Naive thymus-derived CD4-positive, alpha-beta T cell (primary cell): ENCODE measurements around the gene MSMO1. TPM values are rescaled to one million over a fixed set of nuclear protein-coding genes. Genes with fewer than 3 reads are reported as not detected.

Experiments used
- ATAC-seq: fragments of 150-1000 bp; cut with Tn5 transposase; 2 replicates; pipeline ENCODE4 v1.10.0; 2021; ENCODE audit warnings: mild to moderate bottlenecking, moderate library complexity
- CTCF ChIA-PET: fragments of 350-600 bp; sonication (Branson Sonifier 250); formaldehyde crosslinking; loops from one replicate; lab custom pipeline; 2021; ENCODE audit warnings: antibody characterized with exemption; lab: Charles Lee
- POLR2A ChIA-PET: fragments of 350-600 bp; sonication (Branson Sonifier 250); formaldehyde crosslinking; loops from one replicate; lab custom pipeline; 2021; ENCODE audit warnings: antibody characterized with exemption, inconsistent platforms; lab: Charles Lee
- DNase-seq, 9 donors: peaks; one replicate each; pipeline versions ENCODE4 v3.0.0 to v3.0.0-alpha.2; 2020 to 2022; ENCODE audit warnings: mixed read lengths in 1 of 9
- H3K27ac ChIP-seq: one replicate; pipeline ENCODE4 v1.7.0; 2013; ENCODE audit warnings: mild to moderate bottlenecking, low read depth, low read length, moderate library complexity
- H3K27me3 ChIP-seq, 2 donors: one replicate each; pipeline ENCODE4 v1.7.0; 2013; ENCODE audit warnings: low read length in 2 of 2, mild to moderate bottlenecking in 2 of 2, moderate library complexity in 2 of 2; ENCODE audit not compliant: control insufficient read depth in 2 of 2, insufficient read depth in 2 of 2
- H3K36me3 ChIP-seq, 3 experiments: 1 replicate in 2 of 3; 2 replicates in 1 of 3; pipeline ENCODE4 v1.7.0; 2013; ENCODE audit warnings: low read length in 3 of 3, mild to moderate bottlenecking in 3 of 3, moderate library complexity in 1 of 3; ENCODE audit not compliant: insufficient read depth in 3 of 3, control insufficient read depth in 2 of 3
- H3K4me1 ChIP-seq, 2 donors: one replicate each; pipeline ENCODE4 v1.7.0; 2013; ENCODE audit warnings: low read length in 2 of 2, mild to moderate bottlenecking in 2 of 2, moderate library complexity in 1 of 2; ENCODE audit not compliant: control insufficient read depth in 2 of 2, insufficient read depth in 2 of 2
- H3K4me3 ChIP-seq: 2 replicates; pipeline ENCODE4 v1.7.0; 2013; ENCODE audit warnings: mild to moderate bottlenecking, low read length
- H3K9me3 ChIP-seq, 3 experiments: 1 replicate in 2 of 3; 2 replicates in 1 of 3; pipeline ENCODE4 v1.7.0; 2013; ENCODE audit warnings: low read length in 3 of 3; ENCODE audit not compliant: control insufficient read depth in 2 of 3
- H3K27ac Mint-ChIP-seq, 9 donors: one replicate each; pipeline ENCODE4 v1.8.0; 2020 to 2022; ENCODE audit warnings: mixed read lengths in 9 of 9, mild to moderate bottlenecking in 8 of 9, moderate library complexity in 5 of 9, inconsistent platforms in 2 of 9
- H3K27me3 Mint-ChIP-seq, 5 donors: one replicate each; pipeline ENCODE4 v1.8.0; 2021 to 2022; ENCODE audit warnings: mixed read lengths in 5 of 5, mild to moderate bottlenecking in 1 of 5
- H3K36me3 Mint-ChIP-seq, 5 donors: one replicate each; pipeline ENCODE4 v1.8.0; 2020 to 2022; ENCODE audit warnings: mixed read lengths in 5 of 5, mild to moderate bottlenecking in 3 of 5, inconsistent platforms in 1 of 5
- H3K4me1 Mint-ChIP-seq, 7 donors: one replicate each; pipeline ENCODE4 v1.8.0; 2020 to 2022; ENCODE audit warnings: mixed read lengths in 7 of 7, mild to moderate bottlenecking in 3 of 7, inconsistent platforms in 1 of 7
- H3K4me3 Mint-ChIP-seq, 10 donors: one replicate each; pipeline ENCODE4 v1.8.0; 2020 to 2022; ENCODE audit warnings: mild to moderate bottlenecking in 10 of 10, mixed read lengths in 10 of 10, moderate library complexity in 6 of 10, inconsistent platforms in 2 of 10
- H3K9me3 Mint-ChIP-seq, 11 donors: one replicate each; pipeline ENCODE4 v1.8.0; 2020 to 2022; ENCODE audit warnings: mixed read lengths in 11 of 11, mild to moderate bottlenecking in 4 of 11, inconsistent platforms in 1 of 11, moderate library complexity in 1 of 11
- intact Hi-C, 2 donors: fragments of 100-400 bp; cut with micrococcal nuclease; formaldehyde crosslinking; loops; one replicate each; pipeline ENCODE4 v1.15.1; 2023
- polyA plus RNA-seq, 2 donors: library from polyadenylated mRNA; unstranded; fragments of 300-500 nt; fragmentation: Illumina TruSeq; gene quantifications; one replicate each; pipeline ENCODE4 v1.2.3, GENCODE V29; 2021
- total RNA-seq, 6 experiments: library from RNA in 5 of 6; stranded (reverse) in 5 of 6; gene quantifications; 1 replicate in 5 of 6; 2 replicates in 1 of 6; pipeline ENCODE4 v1.2.3 and lab custom pipeline; 2021 to 2026

MSMO1 gene
- total and polyA plus RNA-seq, 7 experiments from 2014 or later: 9.6 to 37.9 (median 22.8) TPM

- Mint-ChIP-seq H3K36me3 (peaks cover 0 to 31% (median 16%) of the 10 kb centered on the region in 5 donors), H3K4me3 (peak overlapping the region in 2 of 10 donors; percentile 3 to 70), H3K27me3 (no peaks in the 10 kb centered on the region), H3K9me3 (peaks cover 0 to 9% (median 0%) of the 10 kb centered on the region in 11 donors), H3K27ac (peak overlapping the region in 4 of 9 donors; percentile 1 to 54 (median 20)), H3K4me1 (peaks cover 21 to 61% (median 49%) of the 10 kb centered on the region in 7 donors)
- ChIA-PET POLR2A (no interaction called here), CTCF (no interaction called here)
- ATAC-seq (no peak), DNase-seq (no peak)
- intact Hi-C loops: no loop called here
- peaks cover 0 to 4% of the 10 kb centered on the region in 2 donors for H3K4me1 ChIP-seq
- H3K4me3 ChIP-seq: no peak overlapping the region
- H3K27me3 ChIP-seq: no peaks in the 10 kb centered on the region
- H3K36me3 ChIP-seq: no peaks in the 10 kb centered on the region
- no peak overlapping the region for H3K27ac ChIP-seq
- no peaks in the 10 kb centered on the region for H3K9me3 ChIP-seq
Measured at GRCh38 chr4:165288639-165289422, 38.6 kb upstream of the MSMO1 start.

DNA sequence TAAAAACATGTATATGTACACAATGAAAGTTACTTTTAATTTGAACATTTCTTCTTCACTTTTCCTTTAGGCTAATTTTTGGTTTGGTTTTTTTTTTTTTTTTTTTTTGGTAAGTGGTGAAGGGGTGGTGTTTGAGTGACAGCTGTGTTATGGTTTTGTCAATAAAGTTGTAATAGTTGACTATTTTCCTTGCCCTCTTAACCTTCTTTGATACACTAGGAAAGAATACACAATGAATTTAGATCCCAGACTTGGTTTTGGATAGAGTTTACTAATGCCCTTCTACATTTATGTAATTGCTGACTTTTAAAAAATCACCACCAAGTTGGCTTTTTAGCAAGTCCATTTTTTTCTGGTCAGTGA lies 38.1 kb upstream of the MSMO1 start:
- intact Hi-C loops: no loop called here
- Histone ChIP-seq H3K4me3 (no peak overlapping the region), H3K9me3 (no peaks in the 10 kb centered on the region), H3K27me3 (no peaks in the 10 kb centered on the region), H3K4me1 (peaks cover 0 to 10% of the 10 kb centered on the region in 2 donors), H3K27ac (no peak overlapping the region), H3K36me3 (no peaks in the 10 kb centered on the region)
- Mint-ChIP-seq H3K27ac (no peak overlapping the region), H3K27me3 (no peaks in the 10 kb centered on the region), H3K9me3 (peaks cover 0 to 6% (median 0%) of the 10 kb centered on the region in 11 donors), H3K4me1 (peaks cover 25 to 66% (median 55%) of the 10 kb centered on the region in 7 donors), H3K4me3 (peak overlapping the region in 2 of 10 donors; percentile 2 to 14), H3K36me3 (peaks cover 0 to 26% (median 12%) of the 10 kb centered on the region in 5 donors)
- DNase-seq: no peak
- POLR2A ChIA-PET: no interaction called here
- CTCF ChIA-PET: interaction anchor here (0.7 kb wide), 1 partner anchor 1129 kb away, joined by 4 read pairs; no protein-coding TSS in a partner anchor
- ATAC-seq: no peak

- DNase-seq (no peak), ATAC-seq (no peak)
- Histone ChIP-seq H3K4me3 (no peak overlapping the region), H3K27ac (no peak overlapping the region), H3K36me3 (peaks cover 0 to 7% (median 4%) of the 10 kb centered on the region in 3 experiments), H3K9me3 (no peaks in the 10 kb centered on the region), H3K27me3 (no peaks in the 10 kb centered on the region), H3K4me1 (peaks cover 0 to 18% of the 10 kb centered on the region in 2 donors)
- ChIA-PET POLR2A (no interaction called here), CTCF (interaction anchor here (0.6 kb wide), 1 partner anchor 120 kb away, joined by 3 read pairs; no protein-coding TSS in a partner anchor)
- H3K27ac Mint-ChIP-seq: peak overlapping the region in 1 of 9 donors; percentile 14
- H3K9me3 Mint-ChIP-seq: no peaks in the 10 kb centered on the region
- H3K36me3 Mint-ChIP-seq: peaks cover 5 to 22% (median 11%) of the 10 kb centered on the region in 5 donors
- H3K4me3 Mint-ChIP-seq: no peak overlapping the region
- H3K4me1 Mint-ChIP-seq: peaks cover 28 to 50% (median 42%) of the 10 kb centered on the region in 7 donors
- no peaks in the 10 kb centered on the region for H3K27me3 Mint-ChIP-seq
- intact Hi-C loops: no loop called here
Measured at GRCh38 chr4:165293061-165293460, 34.4 kb upstream of the MSMO1 start.

DNA sequence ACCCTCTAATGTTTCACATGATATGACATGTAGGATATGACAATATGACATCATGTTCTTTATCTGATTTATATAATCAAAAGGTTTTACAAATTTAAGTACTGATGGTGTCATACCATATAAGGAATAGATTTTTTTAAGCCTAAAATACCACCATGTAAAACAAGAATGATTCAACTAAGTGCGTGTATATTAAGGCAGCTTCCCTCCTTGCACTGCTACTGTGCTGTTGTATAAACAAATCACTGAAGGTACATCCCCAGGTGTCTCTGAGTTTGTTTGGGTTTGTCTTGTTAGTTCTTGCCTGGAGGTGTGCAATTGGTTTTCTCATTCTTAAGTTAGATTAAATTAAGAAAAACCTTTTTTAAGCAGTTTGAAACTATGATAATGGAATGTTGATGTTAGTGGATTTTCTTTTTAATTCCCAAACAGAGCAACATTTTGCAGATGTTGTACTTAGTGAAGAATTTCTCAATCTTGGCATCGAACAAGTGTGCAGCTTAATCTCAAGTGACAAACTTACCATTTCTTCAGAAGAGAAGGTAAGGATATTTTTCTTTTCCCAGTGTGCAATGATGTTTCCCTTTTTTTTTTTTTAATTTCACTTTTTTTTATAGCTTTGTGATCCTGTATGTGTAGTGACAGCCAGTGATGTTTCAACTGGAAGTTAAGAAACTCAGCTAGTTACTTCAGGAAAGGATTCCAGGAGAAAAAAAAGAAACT lies 33.4 kb upstream of the MSMO1 start:
- CTCF ChIA-PET: interaction anchor here (0.7 kb wide), 1 partner anchor 17 kb away, joined by 3 read pairs; no protein-coding TSS in a partner anchor
- intact Hi-C loops: loop anchor here in 1 of 2 donors (1.0 to 2.0 kb wide), 3 partner anchors 19 to 87 kb away; partner anchors contain the start of genes KLHL2 and MSMO1

DNA sequence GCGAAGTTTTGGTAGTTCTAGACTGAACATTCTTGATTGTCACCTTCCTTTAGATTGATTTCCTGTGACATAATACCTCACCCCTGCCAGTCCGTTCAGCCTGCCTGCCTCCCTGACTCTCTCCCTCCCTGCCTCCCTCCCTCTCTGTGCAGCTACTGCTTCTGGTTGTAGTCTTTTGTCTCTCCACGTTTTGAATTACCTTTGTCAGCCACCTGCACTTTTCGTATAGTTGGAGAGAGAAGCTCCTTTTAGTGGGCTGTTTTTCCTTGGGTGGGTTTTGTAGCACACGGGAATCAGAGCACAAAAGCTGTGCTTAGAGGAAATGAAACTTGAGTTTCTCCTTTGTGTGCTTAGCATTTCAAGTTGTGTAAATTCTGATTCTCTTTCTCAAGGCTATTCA lies 32.6 kb upstream of the MSMO1 start:
- peaks cover 10 to 32% (median 20%) of the 10 kb centered on the region in 5 donors for H3K36me3 Mint-ChIP-seq
- Histone ChIP-seq H3K36me3 (peaks cover 0 to 7% (median 4%) of the 10 kb centered on the region in 3 experiments), H3K9me3 (no peaks in the 10 kb centered on the region), H3K4me3 (no peak overlapping the region), H3K4me1 (peaks cover 0 to 15% of the 10 kb centered on the region in 2 donors), H3K27ac (peak overlapping the region; percentile 49), H3K27me3 (no peaks in the 10 kb centered on the region)
- ChIA-PET POLR2A (interaction anchor here (1.1 kb wide), 1 partner anchor 32 kb away, joined by 4 read pairs; the partner anchor contains the start of gene MSMO1), CTCF (interaction anchor here (0.7 kb wide), 1 partner anchor 16 kb away, joined by 3 read pairs; no protein-coding TSS in a partner anchor)
- no peaks in the 10 kb centered on the region for H3K27me3 Mint-ChIP-seq
- DNase-seq: peak in 7 of 9 donors; percentile 16 to 56 (median 51)
- intact Hi-C loops: loop anchor here in 1 of 2 donors (1.0 to 2.0 kb wide), 3 partner anchors 18 to 88 kb away; partner anchors contain the start of genes KLHL2 and MSMO1
- H3K4me1 Mint-ChIP-seq: peaks cover 22 to 42% (median 28%) of the 10 kb centered on the region in 7 donors
- peak overlapping the region; percentile 45 to 80 (median 74) for H3K4me3 Mint-ChIP-seq
- peak overlapping the region; percentile 16 to 91 (median 74) for H3K27ac Mint-ChIP-seq
- ATAC-seq: peak; percentile 87
- no peaks in the 10 kb centered on the region for H3K9me3 Mint-ChIP-seq

More for the DNA sequence above, 33.4 kb upstream of the MSMO1 start:
- DNase-seq: no peak
- ATAC-seq: no peak
- H3K36me3 Mint-ChIP-seq: peaks cover 10 to 25% (median 14%) of the 10 kb centered on the region in 5 donors
- H3K27me3 Mint-ChIP-seq: no peaks in the 10 kb centered on the region
- H3K4me1 ChIP-seq: peaks cover 0 to 15% of the 10 kb centered on the region in 2 donors
- H3K9me3 ChIP-seq: no peaks in the 10 kb centered on the region
- H3K27ac Mint-ChIP-seq: peak overlapping the region in 8 of 9 donors; percentile 27 to 91 (median 76)
- H3K4me3 Mint-ChIP-seq: peak overlapping the region in 6 of 10 donors; percentile 66 to 80 (median 75)
- H3K4me3 ChIP-seq: no peak overlapping the region
- H3K27ac ChIP-seq: peak overlapping the region; percentile 49
- peaks cover 22 to 41% (median 32%) of the 10 kb centered on the region in 7 donors for H3K4me1 Mint-ChIP-seq
- no peaks in the 10 kb centered on the region for H3K27me3 ChIP-seq
- H3K9me3 Mint-ChIP-seq: no peaks in the 10 kb centered on the region
- POLR2A ChIA-PET: interaction anchor here (0.7 to 1.1 kb wide), 2 partner anchors 33 to 85 kb away, joined by 3 to 4 read pairs; partner anchors contain the start of gene MSMO1
- H3K36me3 ChIP-seq: peaks cover 0 to 7% (median 4%) of the 10 kb centered on the region in 3 experiments

DNA sequence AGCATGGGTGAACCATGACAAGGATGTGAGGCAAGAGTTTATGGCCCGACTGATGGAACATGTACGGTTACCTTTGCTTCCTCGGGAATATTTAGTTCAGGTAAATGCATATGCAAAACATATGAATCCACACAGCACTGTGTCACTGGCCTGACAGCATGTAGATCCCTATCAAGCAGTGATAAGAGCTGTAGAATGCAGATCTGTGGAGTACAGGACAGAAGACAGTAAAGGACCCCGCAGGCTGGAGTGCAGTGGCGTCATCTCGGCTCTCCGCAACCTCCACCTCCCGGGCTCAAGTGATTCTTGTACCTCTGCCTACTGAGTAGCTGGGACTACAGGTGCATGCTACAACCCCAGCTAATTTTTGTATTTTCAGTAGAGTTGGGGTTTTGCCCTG lies 29.8 kb upstream of the MSMO1 start:
- no peak overlapping the region for H3K4me3 Mint-ChIP-seq
- H3K4me1 ChIP-seq: peaks cover 0 to 23% of the 10 kb centered on the region in 2 donors
- H3K36me3 Mint-ChIP-seq: peaks cover 10 to 33% (median 19%) of the 10 kb centered on the region in 5 donors
- H3K9me3 Mint-ChIP-seq: no peaks in the 10 kb centered on the region
- peak overlapping the region in 1 of 9 donors; percentile 36 for H3K27ac Mint-ChIP-seq
- H3K27me3 Mint-ChIP-seq: no peaks in the 10 kb centered on the region
- intact Hi-C loops: no loop called here
- no peaks in the 10 kb centered on the region for H3K27me3 ChIP-seq
- CTCF ChIA-PET: interaction anchor here (0.7 to 0.8 kb wide), 2 partner anchors 47 to 166 kb away, joined by 3 read pairs; no protein-coding TSS in a partner anchor
- H3K9me3 ChIP-seq: no peaks in the 10 kb centered on the region
- DNase-seq: no peak
- no peak for ATAC-seq
- H3K4me1 Mint-ChIP-seq: peaks cover 30 to 60% (median 42%) of the 10 kb centered on the region in 7 donors
- peaks cover 0 to 7% (median 4%) of the 10 kb centered on the region in 3 experiments for H3K36me3 ChIP-seq
- H3K4me3 ChIP-seq: no peak overlapping the region
- no peak overlapping the region for H3K27ac ChIP-seq
- POLR2A ChIA-PET: interaction anchor here (0.6 kb wide), 1 partner anchor 49 kb away, joined by 8 read pairs; no protein-coding TSS in a partner anchor
